K562 (cell line): ENCODE data around the gene KRI1. TPM values are rescaled to one million over a fixed set of nuclear protein-coding genes. Genes with fewer than 3 reads are reported as not detected.

ENCODE experiments used
- ATAC-seq: fragments of 200-7000 bp; cut with Tn5 transposase; 3 replicates; pipeline ENCODE4 v1.9.1; 2020; ENCODE audit warnings: moderate library complexity
- BruUV-seq: library from RNA; stranded (reverse); fragments of 400-500 nt; replicated peaks from 2 replicates; lab custom pipeline; 2021; lab: Mats Ljungman, UMichigan
- CTCF ChIA-PET: fragments of 300-600 bp; formaldehyde crosslinking; extraction: SDS; loops from one replicate; lab custom pipeline; 2021; ENCODE audit warnings: low intra/inter-chr PET ratio; lab: Yijun Ruan, JAX
- POLR2A ChIA-PET: fragments of 300-600, 350-650 bp; sonication (Branson Sonifier 250); formaldehyde crosslinking; extraction: SDS; loops from one replicate; lab custom pipeline; 2021; ENCODE audit warnings: antibody characterized with exemption, inconsistent platforms; lab: Yijun Ruan, JAX
- DNase-seq, 4 experiments: peaks; one replicate each; pipeline versions ENCODE4 v3.0.0 to v3.0.0-alpha.2; 2011 to 2018; ENCODE audit warnings: low spot score in 3 of 4, mixed read lengths in 3 of 4; ENCODE audit errors: extremely low read depth in 1 of 4
- FAIRE-seq: peaks from 2 replicates; lab custom pipeline; 2011; peaks lifted over from hg19 to GRCh38; lab: Jason Lieb, UNC
- H2AFZ ChIP-seq: 2 replicates; pipeline ENCODE4 v1.6.0; 2011; ENCODE audit warnings: low read depth, low read length, control low read depth, inconsistent platforms
- H3K27ac ChIP-seq: fragments of 200-600 bp; 3 replicates; pipeline ENCODE4 v1.8.0; 2011; ENCODE audit warnings: low read depth, mild to moderate bottlenecking, control low read depth, inconsistent platforms, low read length, moderate library complexity, mixed read lengths; ENCODE audit errors: extremely low read depth
- H3K27me3 ChIP-seq, 2 experiments: fragments of 300-600 bp in 1 of 2; 2 replicates in 1 of 2; 3 replicates in 1 of 2; pipeline versions ENCODE4 v1.6.0 to v1.8.0; 2011; ENCODE audit warnings: inconsistent platforms in 2 of 2, low read length in 2 of 2, mild to moderate bottlenecking in 1 of 2, mixed read lengths in 1 of 2, moderate library complexity in 1 of 2; ENCODE audit not compliant: control insufficient read depth in 2 of 2, insufficient read depth in 2 of 2
- H3K36me3 ChIP-seq: fragments of 300-600 bp; 3 replicates; pipeline ENCODE4 v1.8.0; 2011; ENCODE audit warnings: mild to moderate bottlenecking, low read length, inconsistent platforms; ENCODE audit not compliant: control insufficient read depth, insufficient read depth
- H3K4me1 ChIP-seq, 2 experiments: fragments of 200-600 bp in 1 of 2; replicated peaks in 1 of 2; 2 replicates in 1 of 2; 3 replicates in 1 of 2; pipeline versions ENCODE4 v1.5.1 to v1.8.0; 2011; ENCODE audit warnings: inconsistent platforms in 2 of 2, low read length in 2 of 2, mild to moderate bottlenecking in 1 of 2, mixed read lengths in 1 of 2, moderate library complexity in 1 of 2; ENCODE audit not compliant: control insufficient read depth in 2 of 2, insufficient read depth in 2 of 2
- H3K4me2 ChIP-seq: 2 replicates; pipeline ENCODE4 v1.6.1; 2011; ENCODE audit warnings: low read length, control low read depth, inconsistent platforms, mixed read lengths; ENCODE audit not compliant: insufficient read depth
- H3K4me3 ChIP-seq: fragments of 200-600 bp; sonication (generic), shearing (Covaris generic); 2 replicates; pipeline ENCODE4 v1.5.1; 2016; ENCODE audit warnings: control low read depth, inconsistent platforms
- H3K79me2 ChIP-seq: fragments of 200-600 bp; 3 replicates; pipeline ENCODE4 v1.8.0; 2011; ENCODE audit warnings: low read length, inconsistent platforms; ENCODE audit not compliant: control insufficient read depth, insufficient read depth
- H3K9ac ChIP-seq, 2 experiments: 2 replicates each; pipeline versions ENCODE4 v1.6.0 to v1.6.1; 2011; ENCODE audit warnings: low read depth in 2 of 2, low read length in 2 of 2, control low read depth in 1 of 2, inconsistent platforms in 1 of 2, mild to moderate bottlenecking in 1 of 2, mixed read lengths in 1 of 2; ENCODE audit not compliant: insufficient read depth in 1 of 2
- H3K9me1 ChIP-seq: one replicate; pipeline ENCODE4 v1.6.0; 2011; ENCODE audit warnings: inconsistent platforms, mild to moderate bottlenecking, low read length, moderate library complexity; ENCODE audit not compliant: control insufficient read depth, insufficient read depth
- H3K9me3 ChIP-seq: replicated peaks from 2 replicates; pipeline ENCODE4 v1.5.1; 2011; ENCODE audit warnings: low read depth, low read length, inconsistent platforms; ENCODE audit not compliant: control insufficient read depth, insufficient read depth
- H4K20me1 ChIP-seq: replicated peaks from 2 replicates; pipeline ENCODE4 v1.6.1; 2011; ENCODE audit warnings: low read length, inconsistent platforms, mixed read lengths; ENCODE audit not compliant: control insufficient read depth, insufficient read depth
- ETS1 ChIP-seq: conservative IDR thresholded peaks from 2 replicates; pipeline ENCODE4 v1.6.1; 2011; ENCODE audit warnings: low read depth, mild to moderate bottlenecking, low read length; ENCODE audit not compliant: control insufficient read depth
- HMGXB4 ChIP-seq: sonication (generic); formaldehyde crosslinking; IDR thresholded peaks from 2 replicates; pipeline ENCODE4 v1.8.1; 2023; ENCODE audit warnings: mild to moderate bottlenecking, missing genetic modification reagents
- HOMEZ ChIP-seq: fragments of 250-450 bp; sonication (Bioruptor Pico); IDR thresholded peaks from 2 replicates; pipeline ENCODE4 v1.4.0; 2020; ENCODE audit warnings: mild to moderate bottlenecking, moderate library complexity
- NBN ChIP-seq: fragments of 450-650 bp; IDR thresholded peaks from 2 replicates; pipeline ENCODE4 v1.6.1; 2016; ENCODE audit warnings: low read depth, mild to moderate bottlenecking
- RHOXF2B ChIP-seq: fragments of 250-450 bp; sonication (Bioruptor Pico); conservative IDR thresholded peaks from 2 replicates; pipeline ENCODE4 v1.5.1; 2021
- STAT5B ChIP-seq: fragments of 250-450 bp; sonication (Bioruptor Pico); IDR thresholded peaks from 2 replicates; pipeline ENCODE4 v1.8.0; 2021; ENCODE audit warnings: mild to moderate bottlenecking, inconsistent platforms
- ZFP36 ChIP-seq: fragments of 150-350 bp; IDR thresholded peaks from 2 replicates; pipeline ENCODE4 v1.6.1; 2018; ENCODE audit warnings: low read length, low read depth; ENCODE audit not compliant: partially characterized antibody
- ZNF282 ChIP-seq: sonication (generic); formaldehyde crosslinking; IDR thresholded peaks from 2 replicates; pipeline ENCODE4 v1.8.1; 2023; ENCODE audit warnings: missing genetic modification reagents
- WGBS: fragments of 100-300 bp; shearing (Covaris generic); methylation state at CpG from one replicate; pipeline ENCODE4 v1.1.6; 2016; ENCODE audit warnings: low coverage, mixed read lengths; ENCODE audit not compliant: insufficient coverage; ENCODE audit errors: missing lambda C conversion rate; 5-methylcytosine and 5-hydroxymethylcytosine counted together
- in situ Hi-C: fragments of 300-500 bp; cut with MboI; formaldehyde crosslinking; loops from 4 replicates; pipeline ENCODE4 v1.15.0; 2018; ENCODE audit warnings: inconsistent platforms, mixed read lengths
- intact Hi-C: fragments of 100-400 bp; cut with micrococcal nuclease; formaldehyde crosslinking; loops from 2 replicates; pipeline ENCODE4 v1.14.2; 2022
- polyA plus RNA-seq, 8 experiments: library from polyadenylated mRNA; depleted of rRNA in 4 of 8; stranded (reverse) in 5 of 8; unstranded in 3 of 8; fragments of >200 nt; fragmentation: Nextera tagmentation in 2 of 8; fragmentation: Illumina TruSeq in 1 of 8; extraction: Ambion mirVana in 2 of 8; extraction: Trizol in 1 of 8; gene quantifications; 2 replicates each; pipeline versions ENCODE4 v1.2.1 to v1.2.3, GENCODE V29; 2011 to 2014; ENCODE audit warnings: inconsistent platforms in 1 of 8, missing spikeins in 1 of 8
- total RNA-seq, 7 experiments: library from RNA; depleted of rRNA in 6 of 7; stranded (reverse); fragments of >200 nt in 6 of 7; fragmentation: Illumina TruSeq in 2 of 7; extraction: Trizol in 2 of 7; gene quantifications; 2 replicates each; pipeline versions ENCODE4 v1.2.1 to v1.2.3, GENCODE V29; 2011 to 2021; ENCODE audit warnings: low replicate concordance in 1 of 7

Gene KRI1
- total and polyA plus RNA-seq, 9 of the 15 experiments (the other 6 are each of a cell fraction or from before 2014, with no cell fraction given), result 1.1 to 50.7 (median 24.7) TPM

GRCh38 chr19:10516671-10517286 is 49.0 kb downstream of the KRI1 start:
- H3K27me3 ChIP-seq, result peaks cover 0 to 16% of the 10 kb centered on the region in 2 experiments; a peak in 4 of 5 replicates
- H3K9ac ChIP-seq, result peak overlapping the region in 1 of 2 experiments; percentile 86; a peak in 2 of 4 replicates
- H3K27ac ChIP-seq, result no peak overlapping the region
- no peak for FAIRE-seq
- in situ Hi-C loops, result no loop called here
- no peak for TF ChIP-seq STAT5B (CRISPR knock-in tag)
- TF ChIP-seq NBN, result no peak
- TF ChIP-seq HMGXB4, result no peak
- TF ChIP-seq RHOXF2B (CRISPR knock-in tag), result no peak
- no peak for TF ChIP-seq ETS1
- TF ChIP-seq ZNF282 (CRISPR knock-in tag), result no peak
- no peak for TF ChIP-seq HOMEZ (CRISPR knock-in tag)
- no peak for TF ChIP-seq ZFP36
- TF ChIP-seq, all 486 proteins: peak for 0
- DNase-seq, result no peak
- Histone ChIP-seq H3K4me3 (peak overlapping the region; percentile 30), H3K79me2 (no peaks in the 10 kb centered on the region), H2AFZ (peak overlapping the region; percentile 69; the same call in 1 of the 2 replicates), H3K9me3 (no peaks in the 10 kb centered on the region), H3K4me2 (peak overlapping the region; percentile 49), H3K4me1 (peaks cover 19 to 48% of the 10 kb centered on the region in 2 experiments; a peak in 4 of 5 replicates), H3K9me1 (no peaks in the 10 kb centered on the region), H4K20me1 (no peaks in the 10 kb centered on the region; the same call in 1 of the 2 replicates), H3K36me3 (no peaks in the 10 kb centered on the region)
- 64% methylated on average over 10 of the region's 10 CpGs for WGBS
- BruUV-seq, result no TSS peak
- POLR2A ChIA-PET, result interaction anchor here (0.6 to 1.3 kb wide), 7 partner anchors 11 to 128 kb away, joined by 3 to 5 read pairs (median 3); no protein-coding TSS in a partner anchor
- ATAC-seq, result no peak
- intact Hi-C loops, result no loop called here
- CTCF ChIA-PET, result no interaction called here
